SIG-M5 (cell line): ENCODE data around the gene OMG.
"Not testable (repeated sequence)": the region's sequence is repeated elsewhere in the genome, so short reads cannot be mapped to it uniquely, and the experiment has no call there.

Experiments
- DNase-seq: peaks from one replicate; lab custom pipeline; 2025; lab: John Stamatoyannopoulos, UW

Gene OMG

GRCh38 chr17:31308372-31309334 lies 11.6 kb upstream of the OMG start:
- DNase-seq: no peak

- DNase-seq: no peak
Measured at GRCh38 chr17:31307640-31308039, 10.6 kb upstream of the OMG start.

- DNase-seq: no peak
Measured at GRCh38 chr17:31299624-31300023, 2.6 kb upstream of the OMG start.

GRCh38 chr17:31296142-31296541 lies 897 bp downstream of the OMG start:
- no peak for DNase-seq

- DNase-seq: no peak
Measured at GRCh38 chr17:31295489-31295871, 1.6 kb downstream of the OMG start.

GRCh38 chr17:31294820-31295488 lies 2.1 kb downstream of the OMG start:
- no peak for DNase-seq

GRCh38 chr17:31294231-31294630 lies 2.8 kb downstream of the OMG start:
- no peak for DNase-seq

GRCh38 chr17:31293581-31293980 lies 3.5 kb downstream of the OMG start:
- no peak for DNase-seq

GRCh38 chr17:31291820-31292219 lies 5.2 kb downstream of the OMG start:
- no peak for DNase-seq

GRCh38 chr17:31289790-31290189 lies 7.2 kb downstream of the OMG start:
- DNase-seq: no peak

GRCh38 chr17:31287932-31288331 lies 9.1 kb downstream of the OMG start:
- DNase-seq: not testable (repeated sequence)

GRCh38 chr17:31286587-31286986 lies 10.5 kb downstream of the OMG start:
- DNase-seq: no peak

- DNase-seq: no peak
Measured at GRCh38 chr17:31283841-31284240, 13.2 kb downstream of the OMG start.

GRCh38 chr17:31281061-31281460 lies 16.0 kb downstream of the OMG start:
- no peak for DNase-seq

- DNase-seq: no peak
Measured at GRCh38 chr17:31279401-31279800, 17.6 kb downstream of the OMG start.

GRCh38 chr17:31275116-31275515 lies 21.9 kb downstream of the OMG start:
- DNase-seq: no peak

- no peak for DNase-seq
Measured at GRCh38 chr17:31274252-31274651, 22.8 kb downstream of the OMG start.

GRCh38 chr17:31273516-31273915 lies 23.5 kb downstream of the OMG start:
- no peak for DNase-seq

GRCh38 chr17:31272803-31273202 lies 24.2 kb downstream of the OMG start:
- DNase-seq: no peak

GRCh38 chr17:31272236-31272635 lies 24.8 kb downstream of the OMG start:
- no peak for DNase-seq

- no peak for DNase-seq
Measured at GRCh38 chr17:31269578-31269983, 27.5 kb downstream of the OMG start.

GRCh38 chr17:31269036-31269577 lies 27.9 kb downstream of the OMG start:
- DNase-seq: no peak

- no peak for DNase-seq
Measured at GRCh38 chr17:31266042-31266441, 31.0 kb downstream of the OMG start.
